Sigmoid colon (tissue), 4 donors: ENCODE data around the gene EIF4EBP3.

Experiments used
- CTCF ChIP-seq, 4 experiments: fragments of 450-650 bp in 3 of 4; fragments of 200-600 bp in 1 of 4; IDR thresholded peaks; one replicate each; pipeline ENCODE4 v1.5.1; 2016 to 2019; ENCODE audit warnings: antibody characterized with exemption in 4 of 4, mild to moderate bottlenecking in 3 of 4, moderate library complexity in 2 of 4
- POLR2A ChIP-seq, 2 donors: fragments of 450-650 bp; IDR thresholded peaks; one replicate each; pipeline ENCODE4 v1.6.1; 2016; ENCODE audit warnings: antibody characterized with exemption in 2 of 2, mild to moderate bottlenecking in 2 of 2, moderate library complexity in 2 of 2
- POLR2AphosphoS5 ChIP-seq, 4 donors: sonication (generic); formaldehyde crosslinking; IDR thresholded peaks; one replicate each; pipeline ENCODE4 v1.6.1; 2017; ENCODE audit warnings: antibody characterized with exemption in 4 of 4

GRCh38 chr5:140513124-140513523 lies 34.3 kb upstream of the EIF4EBP3 start:
- TF ChIP-seq CTCF (IDR thresholded peaks at IDR 0.05) (no peak), POLR2AphosphoS5 (IDR thresholded peaks at IDR 0.05) (no peak), POLR2A (IDR thresholded peaks at IDR 0.05) (no peak)
